Measurements from ENCODE around the gene RHOC. TPM values are rescaled to one million over a fixed set of nuclear protein-coding genes. Genes with fewer than 3 reads are reported as not detected.
"Not testable (repeated sequence)": the region's sequence is repeated elsewhere in the genome, so short reads cannot be mapped to it uniquely, and the experiment has no call there.

Gene RHOC
- total RNA-seq, 1 experiment from 2014 or later = 253 TPM

DNA sequence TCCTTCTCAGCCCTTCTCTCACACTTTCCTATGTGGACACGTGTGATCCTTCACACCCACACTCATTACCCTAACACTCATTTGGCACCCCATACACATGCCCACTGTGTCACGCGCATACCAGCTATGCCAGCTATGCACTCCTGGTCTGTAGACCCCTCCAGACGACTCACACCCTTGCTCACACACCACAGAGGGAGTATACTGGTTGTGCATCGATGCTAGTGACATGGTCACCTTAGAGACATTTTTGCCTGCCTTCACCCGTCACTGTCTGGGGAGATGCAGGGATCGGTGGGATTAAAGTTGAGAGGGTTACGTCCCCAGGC lies 16.5 kb upstream of the RHOC start:
- Mint-ChIP-seq H3K27me3 (ENCODE audit: insufficient read depth, unreplicated experiment) (no peaks in the 10 kb centered on the region), H3K4me3 (ENCODE audit: unreplicated experiment) (no peak overlapping the region), H3K4me1 (ENCODE audit: insufficient read depth, unreplicated experiment) (peaks cover 3% of the 10 kb centered on the region), H3K36me3 (ENCODE audit: insufficient read depth, unreplicated experiment) (no peaks in the 10 kb centered on the region), H3K9me3 (ENCODE audit: unreplicated experiment) (no peaks in the 10 kb centered on the region), H3K27ac (ENCODE audit: low read depth, unreplicated experiment) (no peak overlapping the region)
- intact Hi-C loops (cut with micrococcal nuclease) = no loop called here
- no TSS peak for BruUV-seq (replicated peaks)
- ChIA-PET POLR2A (no interaction called here), CTCF (interaction anchor here (0.6 to 15.1 kb wide), 2 partner anchors 80 to 256 kb away, joined by 4 to 838 read pairs; no protein-coding TSS in a partner anchor)
- DNase-seq (ENCODE audit: unreplicated experiment) = no peak
- TF ChIP-seq, protein P1, sequence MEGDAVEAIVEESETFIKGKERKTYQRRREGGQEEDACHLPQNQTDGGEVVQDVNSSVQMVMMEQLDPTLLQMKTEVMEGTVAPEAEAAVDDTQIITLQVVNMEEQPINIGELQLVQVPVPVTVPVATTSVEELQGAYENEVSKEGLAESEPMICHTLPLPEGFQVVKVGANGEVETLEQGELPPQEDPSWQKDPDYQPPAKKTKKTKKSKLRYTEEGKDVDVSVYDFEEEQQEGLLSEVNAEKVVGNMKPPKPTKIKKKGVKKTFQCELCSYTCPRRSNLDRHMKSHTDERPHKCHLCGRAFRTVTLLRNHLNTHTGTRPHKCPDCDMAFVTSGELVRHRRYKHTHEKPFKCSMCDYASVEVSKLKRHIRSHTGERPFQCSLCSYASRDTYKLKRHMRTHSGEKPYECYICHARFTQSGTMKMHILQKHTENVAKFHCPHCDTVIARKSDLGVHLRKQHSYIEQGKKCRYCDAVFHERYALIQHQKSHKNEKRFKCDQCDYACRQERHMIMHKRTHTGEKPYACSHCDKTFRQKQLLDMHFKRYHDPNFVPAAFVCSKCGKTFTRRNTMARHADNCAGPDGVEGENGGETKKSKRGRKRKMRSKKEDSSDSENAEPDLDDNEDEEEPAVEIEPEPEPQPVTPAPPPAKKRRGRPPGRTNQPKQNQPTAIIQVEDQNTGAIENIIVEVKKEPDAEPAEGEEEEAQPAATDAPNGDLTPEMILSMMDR (IDR thresholded peaks at IDR 0.05; ENCODE audit: unreplicated experiment) = no peak

DNA sequence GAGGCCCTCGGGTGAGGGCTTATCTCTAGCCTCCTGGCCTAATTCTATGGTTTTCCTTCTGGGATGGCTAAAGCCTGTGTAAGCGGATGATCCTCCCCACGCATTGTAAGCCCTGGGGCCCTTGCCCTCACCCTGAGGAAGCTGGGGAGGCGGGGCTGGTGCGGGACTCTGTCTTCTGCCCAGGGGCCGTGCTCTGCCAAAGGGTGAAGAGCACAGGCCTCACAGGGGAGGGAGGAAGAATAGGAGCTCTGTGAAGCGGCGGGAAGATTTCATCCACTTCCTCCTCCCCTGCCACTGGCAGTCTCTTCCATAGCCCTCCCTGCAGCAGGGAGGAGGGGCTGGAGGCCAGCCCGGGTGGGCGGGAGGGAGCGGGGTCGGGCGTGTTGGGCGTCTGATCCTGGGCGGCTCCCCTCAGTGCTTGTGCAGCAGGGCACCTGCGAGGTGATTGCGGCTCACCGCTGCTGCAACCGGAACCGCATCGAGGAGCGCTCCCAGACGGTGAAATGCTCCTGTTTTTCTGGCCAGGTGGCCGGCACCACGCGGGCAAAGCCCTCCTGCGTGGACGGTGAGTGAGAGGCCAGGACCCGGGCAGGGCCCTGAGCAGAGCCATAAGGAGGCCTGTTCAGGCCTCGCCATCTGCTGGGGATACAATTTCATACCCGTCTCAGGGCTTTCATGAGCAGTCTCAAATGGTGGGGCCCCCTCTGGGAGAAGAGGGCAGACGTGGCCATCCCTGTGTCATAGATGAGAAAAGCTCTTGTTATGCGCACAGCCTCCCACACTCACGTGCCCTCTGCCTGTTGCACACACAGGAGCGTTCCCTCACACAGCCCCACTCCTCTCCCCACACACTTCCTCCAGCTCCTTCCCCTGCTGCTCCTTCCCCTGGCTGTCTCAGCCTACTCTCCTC lies 15.9 kb upstream of the RHOC start:
- no TSS peak for BruUV-seq (replicated peaks)
- no peak overlapping the region for H3K27ac Mint-ChIP-seq (ENCODE audit: low read depth, unreplicated experiment)
- intact Hi-C loops (cut with micrococcal nuclease) = no loop called here

DNA sequence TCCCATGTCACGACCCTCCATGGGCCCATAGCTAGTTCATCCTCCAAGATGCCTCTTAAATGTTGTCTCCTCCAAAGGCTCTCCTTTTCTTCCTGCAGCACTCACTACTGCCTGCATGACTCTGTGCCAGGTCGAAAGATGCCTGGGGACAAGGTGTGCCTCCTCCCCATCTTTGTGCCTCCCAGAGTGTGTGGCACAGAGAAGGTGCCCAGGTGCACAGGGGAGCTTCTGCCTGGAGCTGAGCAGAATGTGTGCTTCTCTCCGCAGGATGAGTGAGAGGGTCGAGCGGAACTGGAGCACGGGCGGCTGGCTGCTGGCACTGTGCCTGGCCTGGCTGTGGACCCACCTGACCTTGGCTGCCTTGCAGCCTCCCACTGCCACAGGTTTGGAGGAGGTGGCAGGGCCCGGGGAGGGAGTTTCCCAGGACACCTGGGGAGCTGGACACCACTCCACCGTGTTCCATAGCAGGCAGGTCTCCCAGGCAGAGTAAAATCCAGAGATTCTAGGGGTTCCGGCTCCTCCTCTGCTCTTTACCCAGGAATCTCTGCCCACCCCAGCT lies 15.1 kb upstream of the RHOC start:
- DNase-seq (ENCODE audit: unreplicated experiment) = no peak
- Mint-ChIP-seq H3K4me1 (ENCODE audit: insufficient read depth, unreplicated experiment) (peaks cover 5% of the 10 kb centered on the region), H3K9me3 (ENCODE audit: unreplicated experiment) (no peaks in the 10 kb centered on the region), H3K27me3 (ENCODE audit: insufficient read depth, unreplicated experiment) (no peaks in the 10 kb centered on the region), H3K4me3 (ENCODE audit: unreplicated experiment) (no peak overlapping the region), H3K27ac (ENCODE audit: low read depth, unreplicated experiment) (no peak overlapping the region), H3K36me3 (ENCODE audit: insufficient read depth, unreplicated experiment) (no peaks in the 10 kb centered on the region)
- BruUV-seq (replicated peaks) = no TSS peak
- TF ChIP-seq, protein P1 (IDR thresholded peaks at IDR 0.05; ENCODE audit: unreplicated experiment) = no peak
- ChIA-PET CTCF (interaction anchor here (0.6 to 15.1 kb wide), 9 partner anchors 10 to 351 kb away, joined by 3 to 838 read pairs (median 6); partner anchors contain the start of gene LRIG2), POLR2A (no interaction called here)
- intact Hi-C loops (cut with micrococcal nuclease) = no loop called here

More for the DNA sequence above, 15.9 kb upstream of the RHOC start:
- no peaks in the 10 kb centered on the region for H3K27me3 Mint-ChIP-seq (ENCODE audit: insufficient read depth, unreplicated experiment)
- ChIA-PET CTCF (interaction anchor here (0.6 to 15.1 kb wide), 5 partner anchors 15 to 350 kb away, joined by 3 to 838 read pairs (median 4); partner anchors contain the start of gene LRIG2), POLR2A (interaction anchor here (0.6 to 0.7 kb wide), 2 partner anchors 83 to 602 kb away, joined by 3 read pairs; no protein-coding TSS in a partner anchor)
- DNase-seq (ENCODE audit: unreplicated experiment) = no peak
- peaks cover 5% of the 10 kb centered on the region for H3K4me1 Mint-ChIP-seq (ENCODE audit: insufficient read depth, unreplicated experiment)
- H3K36me3 Mint-ChIP-seq (ENCODE audit: insufficient read depth, unreplicated experiment) = no peaks in the 10 kb centered on the region
- H3K9me3 Mint-ChIP-seq (ENCODE audit: unreplicated experiment) = no peaks in the 10 kb centered on the region
- TF ChIP-seq, protein P1 (IDR thresholded peaks at IDR 0.05; ENCODE audit: unreplicated experiment) = no peak
- H3K4me3 Mint-ChIP-seq (ENCODE audit: unreplicated experiment) = no peak overlapping the region

DNA sequence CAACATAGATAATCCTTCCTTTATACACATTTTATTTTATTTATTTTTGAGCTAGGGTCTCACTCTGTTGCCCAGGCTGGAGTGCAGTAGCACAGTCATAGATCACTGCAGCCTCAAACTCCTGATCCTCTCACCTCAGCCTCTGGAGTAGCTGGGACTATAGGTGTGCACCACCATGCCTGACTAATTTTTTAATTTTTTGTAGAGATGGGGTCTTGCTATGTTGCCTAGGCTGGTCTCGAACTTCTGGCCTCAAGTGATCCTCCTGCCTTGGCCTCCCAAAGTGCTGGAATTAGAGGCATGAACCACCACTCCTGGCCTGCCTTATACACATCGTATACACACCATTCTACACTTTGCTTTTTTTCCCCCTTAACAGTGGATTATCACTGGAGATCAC lies 14.4 kb upstream of the RHOC start:
- H3K4me3 Mint-ChIP-seq (ENCODE audit: unreplicated experiment); intact Hi-C loops (cut with micrococcal nuclease); H3K36me3 Mint-ChIP-seq (ENCODE audit: insufficient read depth, unreplicated experiment); H3K9me3 Mint-ChIP-seq (ENCODE audit: unreplicated experiment); H3K27me3 Mint-ChIP-seq (ENCODE audit: insufficient read depth, unreplicated experiment); DNase-seq (ENCODE audit: unreplicated experiment); POLR2A ChIA-PET; BruUV-seq (replicated peaks); H3K27ac Mint-ChIP-seq (ENCODE audit: low read depth, unreplicated experiment); H3K4me1 Mint-ChIP-seq (ENCODE audit: insufficient read depth, unreplicated experiment): not testable (repeated sequence)
- CTCF ChIA-PET = interaction anchor here (0.6 to 15.1 kb wide), 11 partner anchors 10 to 352 kb away, joined by 3 to 838 read pairs (median 4); partner anchors contain the start of gene LRIG2

Data from MCF 10A (cell line).